ENCODE measurements around the gene ARHGAP12.

DNA sequence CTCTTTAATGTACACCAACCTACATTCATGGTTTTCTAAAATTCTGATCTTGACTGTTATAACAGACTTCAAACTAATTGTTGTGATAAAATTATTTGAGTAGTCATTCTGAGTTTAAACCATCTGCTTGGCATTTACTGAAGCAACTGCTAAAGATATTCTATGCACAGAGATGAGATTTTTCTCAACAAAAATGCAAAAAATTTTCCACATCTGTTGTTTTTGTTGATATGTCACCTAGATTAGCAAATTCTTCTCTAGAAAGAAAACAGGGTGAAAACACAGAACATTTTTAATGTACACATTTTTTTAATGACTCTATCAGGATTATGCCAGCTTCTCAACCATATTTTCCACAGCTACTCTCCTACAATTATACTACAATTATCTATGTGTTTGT is 42.7 kb downstream of the ARHGAP12 start:
- TF ChIP-seq, protein P1, sequence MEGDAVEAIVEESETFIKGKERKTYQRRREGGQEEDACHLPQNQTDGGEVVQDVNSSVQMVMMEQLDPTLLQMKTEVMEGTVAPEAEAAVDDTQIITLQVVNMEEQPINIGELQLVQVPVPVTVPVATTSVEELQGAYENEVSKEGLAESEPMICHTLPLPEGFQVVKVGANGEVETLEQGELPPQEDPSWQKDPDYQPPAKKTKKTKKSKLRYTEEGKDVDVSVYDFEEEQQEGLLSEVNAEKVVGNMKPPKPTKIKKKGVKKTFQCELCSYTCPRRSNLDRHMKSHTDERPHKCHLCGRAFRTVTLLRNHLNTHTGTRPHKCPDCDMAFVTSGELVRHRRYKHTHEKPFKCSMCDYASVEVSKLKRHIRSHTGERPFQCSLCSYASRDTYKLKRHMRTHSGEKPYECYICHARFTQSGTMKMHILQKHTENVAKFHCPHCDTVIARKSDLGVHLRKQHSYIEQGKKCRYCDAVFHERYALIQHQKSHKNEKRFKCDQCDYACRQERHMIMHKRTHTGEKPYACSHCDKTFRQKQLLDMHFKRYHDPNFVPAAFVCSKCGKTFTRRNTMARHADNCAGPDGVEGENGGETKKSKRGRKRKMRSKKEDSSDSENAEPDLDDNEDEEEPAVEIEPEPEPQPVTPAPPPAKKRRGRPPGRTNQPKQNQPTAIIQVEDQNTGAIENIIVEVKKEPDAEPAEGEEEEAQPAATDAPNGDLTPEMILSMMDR (IDR thresholded peaks at IDR 0.05; ENCODE audit: poor library complexity, severe bottlenecking) = no peak
- TF ChIP-seq, protein P2, sequence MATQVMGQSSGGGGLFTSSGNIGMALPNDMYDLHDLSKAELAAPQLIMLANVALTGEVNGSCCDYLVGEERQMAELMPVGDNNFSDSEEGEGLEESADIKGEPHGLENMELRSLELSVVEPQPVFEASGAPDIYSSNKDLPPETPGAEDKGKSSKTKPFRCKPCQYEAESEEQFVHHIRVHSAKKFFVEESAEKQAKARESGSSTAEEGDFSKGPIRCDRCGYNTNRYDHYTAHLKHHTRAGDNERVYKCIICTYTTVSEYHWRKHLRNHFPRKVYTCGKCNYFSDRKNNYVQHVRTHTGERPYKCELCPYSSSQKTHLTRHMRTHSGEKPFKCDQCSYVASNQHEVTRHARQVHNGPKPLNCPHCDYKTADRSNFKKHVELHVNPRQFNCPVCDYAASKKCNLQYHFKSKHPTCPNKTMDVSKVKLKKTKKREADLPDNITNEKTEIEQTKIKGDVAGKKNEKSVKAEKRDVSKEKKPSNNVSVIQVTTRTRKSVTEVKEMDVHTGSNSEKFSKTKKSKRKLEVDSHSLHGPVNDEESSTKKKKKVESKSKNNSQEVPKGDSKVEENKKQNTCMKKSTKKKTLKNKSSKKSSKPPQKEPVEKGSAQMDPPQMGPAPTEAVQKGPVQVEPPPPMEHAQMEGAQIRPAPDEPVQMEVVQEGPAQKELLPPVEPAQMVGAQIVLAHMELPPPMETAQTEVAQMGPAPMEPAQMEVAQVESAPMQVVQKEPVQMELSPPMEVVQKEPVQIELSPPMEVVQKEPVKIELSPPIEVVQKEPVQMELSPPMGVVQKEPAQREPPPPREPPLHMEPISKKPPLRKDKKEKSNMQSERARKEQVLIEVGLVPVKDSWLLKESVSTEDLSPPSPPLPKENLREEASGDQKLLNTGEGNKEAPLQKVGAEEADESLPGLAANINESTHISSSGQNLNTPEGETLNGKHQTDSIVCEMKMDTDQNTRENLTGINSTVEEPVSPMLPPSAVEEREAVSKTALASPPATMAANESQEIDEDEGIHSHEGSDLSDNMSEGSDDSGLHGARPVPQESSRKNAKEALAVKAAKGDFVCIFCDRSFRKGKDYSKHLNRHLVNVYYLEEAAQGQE (IDR thresholded peaks at IDR 0.05; ENCODE audit: borderline replicate concordance) = no peak
- TF ChIP-seq EZH2 (IDR thresholded peaks at IDR 0.05; ENCODE audit: borderline replicate concordance, insufficient read depth, low read length, poor library complexity, severe bottlenecking) (no peak), EP300 (conservative IDR thresholded peaks at IDR 0.05; ENCODE audit: poor library complexity, severe bottlenecking) (no peak), RAD21 (conservative IDR thresholded peaks at IDR 0.05) (no peak), MXI1 (conservative IDR thresholded peaks at IDR 0.05; ENCODE audit: poor library complexity, severe bottlenecking) (no peak), POLR2AphosphoS5 (IDR thresholded peaks at IDR 0.05) (no peak), SMC3 (conservative IDR thresholded peaks at IDR 0.05; ENCODE audit: poor library complexity) (no peak)

Data from neural cell (in vitro differentiated cells).